GM12865 (cell line): Measurements from ENCODE around the gene HEG1.

Experiments
- DNase-seq: peaks from one replicate; pipeline ENCODE4 v3.0.0; 2010; ENCODE audit warnings: low read depth
- H3K4me3 ChIP-seq: 2 replicates; pipeline ENCODE4 v1.5.1; 2011; ENCODE audit warnings: mild to moderate bottlenecking, low read depth, low read length, control low read depth
- TF ChIP-seq, protein P1 (sequence below): IDR thresholded peaks from 2 replicates; pipeline ENCODE4 v1.5.1; 2011; ENCODE audit warnings: low read length, control low read depth, low read depth, inconsistent platforms; ENCODE audit not compliant: insufficient read depth; ENCODE audit errors: missing control alignments

The HEG1 gene

DNA sequence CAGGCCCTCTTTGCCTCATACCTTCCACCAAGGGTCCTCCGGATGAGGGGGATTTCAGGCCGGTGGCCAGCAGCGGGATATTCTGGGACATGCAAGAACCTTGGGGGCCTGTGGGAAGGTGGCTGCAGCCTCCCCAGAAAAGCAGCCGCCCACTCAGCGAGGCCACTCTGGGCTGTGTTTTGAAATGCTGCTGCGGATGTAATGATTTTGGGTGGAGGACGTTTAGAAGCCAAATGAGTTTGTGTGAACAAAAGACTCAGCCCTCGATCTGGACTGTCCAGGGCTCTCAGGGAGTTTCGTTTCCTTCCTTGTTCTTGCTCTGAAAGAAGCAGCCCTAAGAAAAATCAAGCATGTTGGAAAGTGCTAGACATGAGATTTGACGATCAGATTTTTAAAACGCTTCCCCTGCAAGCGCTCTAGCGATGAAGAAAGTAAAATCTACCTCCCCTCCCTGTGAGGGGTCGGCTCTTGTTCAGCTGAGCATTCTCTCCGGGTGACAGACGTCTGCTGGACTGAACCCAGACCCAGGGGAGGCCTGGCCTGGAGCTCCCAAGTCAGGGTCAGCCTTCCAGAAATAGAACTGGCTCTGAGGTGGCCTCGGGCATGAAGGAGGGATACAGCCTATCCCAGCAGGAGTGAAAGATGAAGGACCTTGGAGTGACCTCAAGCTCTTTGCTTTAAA is 12.9 kb downstream of the HEG1 start:
- no peak overlapping the region for H3K4me3 ChIP-seq
- no peak for DNase-seq
- TF ChIP-seq, protein P1, sequence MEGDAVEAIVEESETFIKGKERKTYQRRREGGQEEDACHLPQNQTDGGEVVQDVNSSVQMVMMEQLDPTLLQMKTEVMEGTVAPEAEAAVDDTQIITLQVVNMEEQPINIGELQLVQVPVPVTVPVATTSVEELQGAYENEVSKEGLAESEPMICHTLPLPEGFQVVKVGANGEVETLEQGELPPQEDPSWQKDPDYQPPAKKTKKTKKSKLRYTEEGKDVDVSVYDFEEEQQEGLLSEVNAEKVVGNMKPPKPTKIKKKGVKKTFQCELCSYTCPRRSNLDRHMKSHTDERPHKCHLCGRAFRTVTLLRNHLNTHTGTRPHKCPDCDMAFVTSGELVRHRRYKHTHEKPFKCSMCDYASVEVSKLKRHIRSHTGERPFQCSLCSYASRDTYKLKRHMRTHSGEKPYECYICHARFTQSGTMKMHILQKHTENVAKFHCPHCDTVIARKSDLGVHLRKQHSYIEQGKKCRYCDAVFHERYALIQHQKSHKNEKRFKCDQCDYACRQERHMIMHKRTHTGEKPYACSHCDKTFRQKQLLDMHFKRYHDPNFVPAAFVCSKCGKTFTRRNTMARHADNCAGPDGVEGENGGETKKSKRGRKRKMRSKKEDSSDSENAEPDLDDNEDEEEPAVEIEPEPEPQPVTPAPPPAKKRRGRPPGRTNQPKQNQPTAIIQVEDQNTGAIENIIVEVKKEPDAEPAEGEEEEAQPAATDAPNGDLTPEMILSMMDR, result no peak

DNA sequence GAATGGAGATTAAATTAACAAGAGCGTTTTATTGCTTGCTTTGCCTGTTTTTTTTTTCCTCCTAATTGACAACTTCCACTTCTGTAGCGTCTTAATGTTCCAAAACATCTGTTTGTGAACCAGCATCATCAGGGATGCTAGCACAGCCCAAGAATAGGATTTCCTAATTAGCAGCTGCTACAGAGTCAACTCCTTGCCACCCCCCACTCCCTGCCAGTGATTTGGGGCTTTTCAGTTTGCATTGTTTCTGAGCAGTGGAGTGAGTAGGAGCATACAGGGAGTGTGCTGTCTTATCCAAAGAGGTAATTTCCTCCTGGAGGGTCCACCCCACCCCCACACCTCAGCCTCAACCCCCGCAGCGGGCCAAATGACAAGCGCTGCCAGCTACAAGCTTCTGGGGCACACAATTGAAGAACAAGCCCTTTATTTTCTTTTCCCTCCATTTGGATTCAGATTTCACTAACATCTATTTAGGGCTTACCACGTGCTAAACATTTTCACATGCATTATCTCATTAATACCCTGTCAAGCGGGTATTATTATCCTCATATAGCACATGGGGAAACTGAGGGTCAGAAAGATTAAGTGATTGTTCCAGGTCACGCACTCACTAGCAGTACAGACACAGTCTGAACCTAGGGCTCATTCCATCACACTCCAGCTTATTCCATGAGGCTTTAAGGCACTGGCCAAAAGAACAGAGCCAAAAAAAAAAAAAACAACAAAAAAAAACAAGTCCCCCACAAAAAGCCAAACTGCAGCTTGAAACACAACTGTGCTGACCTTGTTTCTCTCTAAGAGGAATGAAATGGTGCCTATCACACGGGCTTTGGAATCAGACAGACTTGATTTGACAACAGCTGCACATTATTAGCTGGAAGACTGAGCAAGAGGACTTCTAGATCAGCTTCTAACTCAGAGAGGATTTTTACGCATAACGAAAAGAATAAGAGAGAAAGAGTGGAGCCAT is 16.4 kb downstream of the HEG1 start:
- H3K4me3 ChIP-seq, result no peak overlapping the region
- no peak for DNase-seq
- TF ChIP-seq, protein P1, result no peak

DNA sequence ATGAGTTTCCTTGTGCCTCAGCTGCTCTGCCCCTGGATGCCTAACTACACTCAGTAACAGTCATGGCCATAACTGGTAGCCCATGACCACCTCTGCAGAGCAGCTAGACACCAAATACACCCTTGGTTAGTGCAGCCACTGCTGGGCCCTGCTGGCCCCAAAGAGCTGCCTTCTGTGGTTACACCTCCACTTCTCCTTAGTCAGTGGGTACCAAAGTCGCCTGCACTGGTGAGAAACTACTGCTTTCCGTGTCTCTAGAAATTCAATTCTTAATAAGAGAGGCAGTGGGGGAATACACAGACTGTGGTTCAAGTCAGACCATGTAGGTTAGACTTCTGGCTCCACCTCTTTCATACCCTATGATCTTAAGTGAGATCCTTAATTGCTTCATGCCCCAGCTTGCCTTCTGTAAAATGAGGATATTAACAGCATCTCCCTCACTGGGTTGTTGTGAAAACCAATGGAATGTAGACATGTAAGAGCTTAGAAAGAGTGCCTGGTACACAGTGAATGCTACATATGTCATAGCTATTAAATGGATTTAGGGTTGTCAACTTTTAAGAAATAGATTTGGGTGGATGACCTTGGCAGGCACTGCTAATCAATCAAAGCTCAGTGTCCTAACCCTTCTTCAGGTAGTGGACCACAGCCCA is 18.2 kb downstream of the HEG1 start:
- no peak overlapping the region for H3K4me3 ChIP-seq
- no peak for DNase-seq
- TF ChIP-seq, protein P1, result no peak

DNA sequence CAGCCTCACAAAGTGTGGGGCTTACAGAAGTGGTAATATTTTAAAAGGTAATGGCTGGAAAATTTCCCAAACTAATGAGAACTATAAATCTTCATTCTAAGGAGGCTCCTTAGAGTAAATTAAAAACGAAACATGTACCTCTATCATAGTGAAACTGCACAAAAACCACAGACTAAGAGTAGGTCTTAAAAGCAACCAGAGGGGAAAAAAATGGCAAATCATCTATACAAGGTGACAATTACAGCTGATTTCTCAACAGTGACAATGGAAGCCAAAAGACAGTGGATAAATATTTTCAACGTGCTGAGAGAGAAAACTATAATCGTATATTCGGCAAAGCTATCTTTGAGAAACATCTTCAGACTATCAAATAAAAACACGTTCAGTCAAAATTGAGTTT is 20.6 kb downstream of the HEG1 start:
- peak; percentile 81 for DNase-seq
- TF ChIP-seq, protein P1, result no peak
- no peak overlapping the region for H3K4me3 ChIP-seq

DNA sequence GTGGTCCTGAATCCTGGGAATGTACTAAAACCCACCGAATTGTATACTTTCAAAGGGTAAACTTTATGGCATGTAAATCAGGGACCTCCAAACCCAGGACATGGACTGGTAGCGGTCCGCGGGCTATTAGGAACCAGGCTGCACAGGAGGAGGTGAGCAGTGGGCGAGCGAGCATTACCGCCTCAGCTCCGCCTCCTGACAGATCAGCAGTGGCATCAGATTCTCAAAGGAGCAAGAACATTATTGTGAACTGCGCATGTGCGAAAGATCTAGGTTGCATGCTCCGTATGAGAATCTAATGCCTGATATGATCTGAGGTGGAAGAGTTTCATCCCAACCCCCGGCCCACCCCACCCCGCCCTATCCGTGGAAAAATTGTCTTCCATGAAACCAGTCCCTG is 22.2 kb downstream of the HEG1 start:
- no peak overlapping the region for H3K4me3 ChIP-seq
- no peak for DNase-seq
- TF ChIP-seq, protein P1, result no peak

DNA sequence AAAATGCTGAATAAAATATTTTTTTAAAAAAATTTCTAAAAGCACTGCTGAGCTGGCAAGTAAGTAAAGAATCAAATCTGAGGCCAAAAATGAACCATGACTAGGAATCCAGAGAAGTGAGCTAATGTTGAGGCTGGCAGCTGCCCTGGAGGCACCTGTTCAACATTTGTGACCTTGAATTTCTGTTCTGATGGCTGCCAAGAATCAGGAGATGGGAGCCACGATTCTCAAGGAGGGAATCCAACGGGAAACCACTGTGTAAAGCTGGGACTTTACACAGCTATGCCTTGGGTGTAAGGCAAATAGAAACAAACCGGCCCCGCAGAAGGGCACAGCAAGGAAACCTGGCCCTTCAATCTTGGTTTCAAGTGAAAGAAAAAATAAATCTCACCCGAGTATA is 22.7 kb downstream of the HEG1 start:
- DNase-seq, result no peak
- TF ChIP-seq, protein P1, result no peak
- H3K4me3 ChIP-seq, result no peak overlapping the region
